Measurements from ENCODE around the gene MYL11. TPM values are rescaled to one million over a fixed set of nuclear protein-coding genes. Genes with fewer than 3 reads are reported as not detected.

The MYL11 gene
- total RNA-seq, 1 experiment from 2014 or later = not detected

GRCh38 chr16:30370456-30371247, 4.0 kb upstream of the MYL11 start, which contains the start of gene TBC1D10B:
Gene TBC1D10B (minus strand): TSS chr16:30370494. CDS start chr16:30370183, 311 bp downstream.
- DNase-seq (ENCODE audit: low spot score) = peak; percentile 100

GRCh38 chr16:30371248-30371816, 3.3 kb upstream of the MYL11 start:
- no peak for DNase-seq (ENCODE audit: low spot score)

GRCh38 chr16:30372038-30372712, 2.4 kb upstream of the MYL11 start:
- DNase-seq (ENCODE audit: low spot score) = no peak

GRCh38 chr16:30372725-30373124, 1.9 kb upstream of the MYL11 start:
- DNase-seq (ENCODE audit: low spot score) = no peak

- DNase-seq (ENCODE audit: low spot score) = no peak
Observed at GRCh38 chr16:30375864-30376263, 1.3 kb downstream of the MYL11 start.

GRCh38 chr16:30376461-30376902, 1.9 kb downstream of the MYL11 start:
- DNase-seq (ENCODE audit: low spot score) = no peak

GRCh38 chr16:30377050-30377811, 2.6 kb downstream of the MYL11 start:
- no peak for DNase-seq (ENCODE audit: low spot score)

GRCh38 chr16:30377812-30378235, 3.2 kb downstream of the MYL11 start:
- peak; percentile 75 for DNase-seq (ENCODE audit: low spot score)

GRCh38 chr16:30378236-30379157, 3.9 kb downstream of the MYL11 start:
- DNase-seq (ENCODE audit: low spot score) = peak; percentile 93

- no peak for DNase-seq (ENCODE audit: low spot score)
Observed at GRCh38 chr16:30379158-30379783, 4.7 kb downstream of the MYL11 start.

- DNase-seq (ENCODE audit: low spot score) = no peak
Observed at GRCh38 chr16:30380072-30380802, 5.6 kb downstream of the MYL11 start.

GRCh38 chr16:30380803-30381208, 6.2 kb downstream of the MYL11 start:
- no peak for DNase-seq (ENCODE audit: low spot score)

GRCh38 chr16:30381291-30382041, 6.9 kb downstream of the MYL11 start:
- no peak for DNase-seq (ENCODE audit: low spot score)

GRCh38 chr16:30382111-30382881, 7.7 kb downstream of the MYL11 start, which contains the start of gene SEPTIN1:
Gene SEPTIN1 (minus strand): TSS chr16:30382561. CDS start chr16:30382542, 19 bp downstream.
- DNase-seq (ENCODE audit: low spot score) = no peak

- no peak for DNase-seq (ENCODE audit: low spot score)
Observed at GRCh38 chr16:30383521-30383920, 8.9 kb downstream of the MYL11 start.

- no peak for DNase-seq (ENCODE audit: low spot score)
Observed at GRCh38 chr16:30394592-30395154, 20.1 kb downstream of the MYL11 start.

GRCh38 chr16:30395155-30395991, 20.8 kb downstream of the MYL11 start, which contains the start of gene ZNF48:
Gene ZNF48 (plus strand): TSS chr16:30395420. CDS start chr16:30395795, 375 bp downstream.
- DNase-seq (ENCODE audit: low spot score) = peak; percentile 39

Data from H4 (cell line).